Stromal cell of bone marrow (primary cell): ENCODE data around the gene ADAMTS18.
"Not testable (repeated sequence)": the region's sequence is repeated elsewhere in the genome, so short reads cannot be mapped to it uniquely, and the experiment has no call there.

Source experiments
- DNase-seq: peaks from one replicate; pipeline ENCODE4 v3.0.0-alpha.2; 2012; ENCODE audit warnings: low read depth

ADAMTS18 gene

GRCh38 chr16:77279316-77279715 is 155.5 kb downstream of the ADAMTS18 start:
- not testable (repeated sequence) for DNase-seq

GRCh38 chr16:77277571-77277970 is 157.3 kb downstream of the ADAMTS18 start:
- no peak for DNase-seq

- no peak for DNase-seq
These were observed 157.7 kb downstream of the ADAMTS18 start for GRCh38 chr16:77277141-77277540.

- no peak for DNase-seq
These were observed 158.2 kb downstream of the ADAMTS18 start for GRCh38 chr16:77276661-77277060.

- DNase-seq: not testable (repeated sequence)
These were observed 159.5 kb downstream of the ADAMTS18 start for GRCh38 chr16:77275303-77275702.

- peak; percentile 46 for DNase-seq
These were observed 161.0 kb downstream of the ADAMTS18 start for GRCh38 chr16:77273815-77274214.

GRCh38 chr16:77271532-77272426 is 163.1 kb downstream of the ADAMTS18 start:
- DNase-seq: no peak

GRCh38 chr16:77266185-77266584 is 168.6 kb downstream of the ADAMTS18 start:
- not testable (repeated sequence) for DNase-seq

GRCh38 chr16:77262971-77263370 is 171.9 kb downstream of the ADAMTS18 start:
- DNase-seq: no peak

- DNase-seq: no peak
These were observed 184.4 kb downstream of the ADAMTS18 start for GRCh38 chr16:77250400-77250799.

GRCh38 chr16:77246150-77246549 is 188.7 kb downstream of the ADAMTS18 start:
- DNase-seq: no peak

GRCh38 chr16:77242471-77242870 is 192.4 kb downstream of the ADAMTS18 start:
- not testable (repeated sequence) for DNase-seq

GRCh38 chr16:77238593-77238992 is 196.2 kb downstream of the ADAMTS18 start:
- no peak for DNase-seq

- peak; percentile 51 for DNase-seq
These were observed 198.7 kb downstream of the ADAMTS18 start for GRCh38 chr16:77236063-77236511.

GRCh38 chr16:77234611-77235010 is 200.2 kb downstream of the ADAMTS18 start:
- DNase-seq: no peak

- no peak for DNase-seq
These were observed 200.9 kb downstream of the ADAMTS18 start for GRCh38 chr16:77233799-77234519.
